Stimulated activated CD8-positive, alpha-beta memory T cell treated with anti-CD3 and anti-CD28 coated beads, Interleukin-2, amount 100 ng/mL, for 48 hours (primary cell): Measurements from ENCODE around the gene OR2A1.
"Not testable (repeated sequence)": the region's sequence is repeated elsewhere in the genome, so short reads cannot be mapped to it uniquely, and the experiment has no call there.

Experiments
- DNase-seq, 2 donors: peaks; one replicate each; pipeline ENCODE4 v3.0.0-alpha.2; 2020; ENCODE audit warnings: low read depth in 2 of 2

Gene OR2A1

DNA sequence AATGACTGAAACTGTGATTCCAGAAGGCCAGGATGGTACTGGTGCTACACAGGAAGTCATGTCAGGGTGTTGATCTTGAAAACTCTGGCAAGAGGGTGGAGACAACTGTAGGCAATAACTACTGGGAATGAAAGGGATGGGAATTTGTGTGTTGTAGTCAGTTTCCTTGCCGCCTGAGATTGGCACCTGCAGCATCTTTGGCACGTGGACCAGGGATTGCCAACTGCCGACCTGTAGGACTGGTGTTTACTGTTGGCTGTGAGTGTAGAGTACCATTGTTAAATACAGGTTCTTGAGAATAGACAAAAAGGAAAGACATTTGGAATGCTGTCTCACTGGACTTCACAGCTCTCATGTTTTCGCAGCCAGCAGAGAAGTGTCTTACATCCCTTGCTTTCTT lies 11.1 kb downstream of the OR2A1 start:
- not testable (repeated sequence) for DNase-seq

DNA sequence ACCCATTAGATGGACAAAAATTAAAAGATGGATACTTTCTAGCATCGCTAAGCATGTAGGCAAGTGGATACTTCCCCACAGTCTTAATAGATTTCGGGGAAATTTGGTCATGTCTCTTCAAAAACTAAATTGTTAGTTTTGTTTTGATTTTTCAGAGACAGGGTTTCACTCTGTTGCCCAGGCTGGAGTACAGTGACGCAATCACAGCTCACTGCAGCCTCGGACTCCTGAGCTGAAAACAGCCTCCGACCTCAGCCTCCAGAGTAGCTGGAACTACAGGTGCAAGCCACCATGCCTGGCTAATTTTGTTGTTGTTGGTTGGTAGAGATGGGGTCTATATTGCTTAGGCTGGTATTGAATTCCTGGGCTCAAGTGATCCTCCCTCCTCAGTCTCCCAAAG lies 13.6 kb downstream of the OR2A1 start:
- not testable (repeated sequence) for DNase-seq

DNA sequence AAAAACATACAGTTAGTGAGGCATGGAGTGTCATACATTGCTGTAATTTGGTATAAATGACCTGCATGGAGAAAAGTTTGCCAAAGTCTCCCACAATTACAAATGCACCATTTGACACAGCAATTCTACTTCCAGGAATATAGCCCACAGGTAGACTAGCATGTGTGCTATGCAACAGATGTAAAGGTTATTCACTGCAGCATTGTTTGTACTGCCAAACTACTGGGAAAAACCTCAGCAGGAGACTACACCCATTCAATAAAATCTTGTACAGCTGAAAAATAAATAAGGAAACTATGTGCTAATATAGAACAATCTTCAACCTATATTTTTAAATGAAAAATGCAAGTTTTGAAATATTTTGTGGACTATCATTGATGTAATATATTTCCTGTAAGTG lies 17.8 kb downstream of the OR2A1 start:
- DNase-seq: not testable (repeated sequence)

DNA sequence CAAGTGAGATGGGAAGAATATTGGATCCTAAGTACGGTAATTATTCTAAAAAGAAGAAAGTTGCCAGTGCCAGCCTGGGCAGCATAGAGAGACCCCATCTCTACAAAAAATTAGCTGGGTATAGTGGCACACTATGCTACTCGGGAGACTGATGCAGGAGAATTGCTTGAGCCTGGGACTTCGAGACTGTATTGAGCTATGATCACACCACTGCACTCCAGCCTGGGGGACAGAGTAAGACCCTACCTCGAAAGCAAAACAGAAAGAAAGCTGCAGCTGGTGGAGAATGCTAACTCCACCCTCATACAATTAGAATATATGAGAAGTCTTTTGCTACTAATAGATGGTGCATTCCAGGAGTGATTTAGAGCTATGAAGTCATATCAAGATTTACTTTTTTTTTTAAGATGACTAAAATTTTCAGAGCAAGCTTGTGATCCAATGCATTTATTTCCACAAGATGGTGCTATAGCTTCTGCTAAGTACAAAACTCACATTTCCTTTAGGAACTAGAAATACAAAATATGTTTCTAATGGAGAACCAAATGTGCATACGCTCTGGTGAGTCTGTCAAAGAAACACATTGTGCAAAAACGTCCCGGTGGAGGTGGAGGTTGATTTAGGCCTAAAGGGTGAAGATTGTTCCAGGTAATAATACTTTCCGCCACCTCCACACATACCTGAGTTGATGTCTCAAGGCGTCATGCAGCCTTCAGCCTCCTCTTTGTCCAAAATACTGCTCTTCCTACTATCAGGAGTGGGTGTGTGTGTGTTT lies 19.2 kb downstream of the OR2A1 start:
- DNase-seq: not testable (repeated sequence)

DNA sequence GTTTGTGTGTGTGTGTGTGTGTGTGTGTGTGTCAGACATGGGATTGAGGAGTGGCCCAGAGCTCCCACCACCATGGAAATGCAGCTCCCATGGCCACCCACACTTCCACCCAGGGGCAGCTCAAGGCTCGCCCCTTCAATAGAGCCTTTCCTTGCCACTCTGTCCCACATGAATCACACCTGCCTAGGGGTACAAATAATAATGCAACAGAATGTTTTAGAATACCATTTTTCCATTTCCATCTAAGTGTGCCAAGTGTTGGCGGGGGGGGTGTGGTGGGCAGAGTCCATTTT lies 19.7 kb downstream of the OR2A1 start:
- DNase-seq: not testable (repeated sequence)

DNA sequence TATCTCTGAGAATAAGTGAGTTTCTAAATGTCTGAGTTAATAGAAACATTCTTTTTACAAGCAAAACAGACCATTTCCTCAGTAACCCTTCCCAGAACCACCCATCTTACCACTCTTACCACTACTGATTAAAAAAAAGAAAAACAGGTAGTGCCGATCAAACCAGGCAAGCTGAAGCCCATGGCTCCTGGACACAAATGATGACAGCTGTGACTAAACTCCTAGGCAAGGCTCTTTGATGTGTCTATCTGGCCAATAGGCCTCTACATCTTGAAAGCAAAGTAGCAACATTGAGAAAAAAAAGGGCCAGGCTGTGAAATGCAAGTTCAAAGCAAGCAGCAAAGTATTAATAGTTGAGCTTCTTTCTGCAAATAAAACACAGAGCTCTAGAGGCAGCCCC lies 36.4 kb downstream of the OR2A1 start:
- not testable (repeated sequence) for DNase-seq

DNA sequence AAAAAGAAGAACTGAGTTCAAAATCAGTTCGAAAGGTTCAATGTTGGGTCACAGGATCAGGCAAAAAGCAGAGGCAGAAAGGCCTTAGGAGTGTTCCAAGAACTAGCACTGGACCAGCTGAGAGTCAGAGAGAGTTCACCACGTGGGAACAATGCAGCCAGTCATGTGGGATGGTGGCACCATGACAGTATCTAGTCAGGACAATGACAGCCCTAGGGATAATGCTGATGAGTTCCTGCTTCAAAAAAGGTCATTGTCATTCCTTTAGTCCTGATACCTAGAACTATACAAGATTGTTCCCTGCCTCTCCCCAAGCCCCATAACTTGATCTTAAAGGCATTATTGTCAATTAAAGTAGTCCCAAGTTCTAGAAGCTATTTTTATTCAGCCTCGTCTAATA lies 39.4 kb downstream of the OR2A1 start:
- not testable (repeated sequence) for DNase-seq

DNA sequence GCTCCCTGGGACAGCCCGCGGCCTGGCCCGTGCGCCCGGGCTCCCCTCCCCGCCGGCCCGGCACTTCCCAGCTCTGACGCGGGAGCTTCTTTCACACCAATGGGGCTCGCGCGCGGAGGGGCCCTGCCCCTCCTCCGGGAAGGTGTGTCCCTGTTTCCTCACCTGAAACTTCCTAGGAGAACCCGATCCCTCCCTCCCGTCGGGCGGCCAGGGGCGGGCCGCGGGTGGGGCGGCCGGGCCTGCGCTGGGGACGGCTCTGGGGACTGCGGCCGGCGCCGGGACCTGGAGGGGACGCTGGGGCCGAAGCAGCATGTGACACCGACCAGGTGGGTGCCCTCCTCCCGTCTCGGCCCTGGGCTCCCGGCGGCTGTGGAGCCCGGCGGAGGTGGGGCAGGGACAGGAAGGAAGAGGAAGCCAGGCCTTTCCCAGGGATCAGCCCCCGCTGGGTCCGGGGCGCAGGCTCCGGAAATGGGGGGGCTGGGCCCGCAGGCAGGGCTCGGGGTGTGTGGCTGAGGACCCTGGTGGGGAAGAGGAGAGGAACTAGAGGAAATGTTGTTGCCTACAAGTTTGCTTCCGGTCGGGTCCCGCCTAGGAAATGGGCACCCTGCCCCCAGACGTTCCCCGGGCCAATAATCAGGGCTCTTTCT lies 43.1 kb downstream of the OR2A1 start, which contains the start of gene ARHGEF5:
ARHGEF5 (plus strand) TSS at position 227 of the 647 bp plus-strand sequence. CDS start 7,268 bp downstream, outside the sequence.
- not testable (repeated sequence) for DNase-seq

DNA sequence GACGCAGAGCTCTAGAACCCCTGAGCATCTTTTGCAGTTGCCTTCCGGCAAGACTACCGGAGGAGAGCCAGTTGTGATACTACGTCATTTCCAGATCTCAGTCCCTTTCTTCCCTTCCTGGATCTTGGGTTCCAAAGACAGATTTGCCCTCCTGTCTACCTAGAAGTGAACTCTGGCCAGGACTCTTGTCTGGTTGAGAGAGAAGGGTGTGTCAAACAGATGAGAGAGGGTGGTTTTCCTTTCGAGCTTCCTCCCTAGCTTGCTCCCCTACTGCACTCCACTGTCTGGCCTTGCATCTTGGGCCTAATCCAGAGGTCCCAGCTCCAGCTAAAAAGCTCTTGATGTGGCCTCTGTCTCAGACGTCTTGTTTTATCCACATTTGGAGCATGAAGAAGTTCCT lies 44.0 kb downstream of the OR2A1 start:
- DNase-seq: not testable (repeated sequence)

DNA sequence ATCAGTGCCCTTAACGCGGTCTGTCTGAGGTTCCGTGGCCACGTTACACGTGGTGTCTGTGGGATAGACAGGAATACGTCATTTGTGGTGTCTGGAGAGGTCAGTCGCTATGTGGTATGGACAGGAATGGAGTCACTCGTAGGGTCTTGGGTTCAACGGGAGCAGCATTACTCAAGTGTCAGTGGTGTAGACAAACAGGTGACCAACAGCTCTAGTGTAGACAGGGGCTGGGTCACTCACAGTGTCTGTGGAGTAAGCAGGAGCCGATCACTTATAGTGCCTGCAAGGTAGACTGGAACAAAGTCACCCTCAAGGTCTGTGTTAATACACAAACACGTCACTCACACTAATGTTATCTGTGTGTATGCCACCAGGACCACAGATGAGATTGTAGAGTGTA lies 44.6 kb downstream of the OR2A1 start:
- DNase-seq: not testable (repeated sequence)

DNA sequence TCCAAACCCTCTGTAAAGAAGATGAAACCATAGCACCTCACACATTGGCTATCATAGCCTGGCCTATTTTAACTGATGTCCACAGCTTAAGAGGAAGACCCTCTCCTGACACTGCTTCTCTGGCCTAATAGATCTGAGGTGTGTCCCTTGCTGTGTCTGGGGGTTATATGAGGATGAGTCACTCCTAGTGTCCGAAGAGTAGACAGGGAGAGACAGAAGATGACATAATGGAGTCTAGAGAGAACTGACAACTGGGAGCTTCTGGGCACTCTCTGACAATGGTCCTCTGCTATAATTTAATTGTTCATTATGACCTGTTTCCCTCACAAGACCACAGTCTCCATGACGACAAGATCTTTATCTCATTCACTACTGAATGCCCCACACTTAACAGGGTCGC lies 49.8 kb downstream of the OR2A1 start:
- not testable (repeated sequence) for DNase-seq

DNA sequence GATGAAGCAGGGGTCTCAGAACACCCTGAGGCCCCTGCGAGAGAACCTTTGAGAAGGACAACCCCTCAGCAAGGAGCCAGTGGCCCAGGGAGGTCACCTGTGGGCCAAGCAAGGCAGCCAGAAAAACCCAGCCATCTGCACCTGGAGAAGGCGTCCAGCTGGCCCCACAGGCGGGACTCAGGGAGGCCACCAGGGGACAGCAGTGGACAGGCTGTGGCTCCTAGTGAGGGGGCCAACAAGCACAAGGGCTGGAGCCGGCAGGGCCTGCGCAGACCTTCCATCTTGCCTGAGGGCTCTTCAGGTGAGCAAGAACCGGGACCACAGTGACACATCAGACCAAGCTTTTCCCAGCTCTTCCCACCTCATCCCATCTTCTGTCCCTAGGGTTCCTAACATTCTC lies 53.3 kb downstream of the OR2A1 start:
- DNase-seq: not testable (repeated sequence)

DNA sequence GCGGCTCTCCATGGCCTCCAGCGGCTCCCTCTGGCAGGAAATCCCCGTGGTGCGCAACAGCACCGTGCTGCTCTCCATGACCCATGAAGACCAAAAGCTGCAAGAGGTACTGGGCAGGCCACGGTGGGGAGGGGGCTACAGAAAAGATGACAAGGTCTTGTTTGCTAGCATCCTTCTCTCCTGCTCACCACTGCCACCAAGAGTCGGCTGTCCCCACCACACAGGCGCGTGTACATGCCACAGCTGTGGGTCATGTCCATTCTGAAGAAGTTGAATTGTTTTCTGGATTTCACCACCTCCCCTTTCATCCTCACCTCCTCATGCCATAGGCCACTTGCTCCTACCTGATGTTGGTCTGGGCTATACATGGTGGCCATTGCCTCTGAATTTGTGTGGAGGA lies 55.0 kb downstream of the OR2A1 start:
- DNase-seq: not testable (repeated sequence)

DNA sequence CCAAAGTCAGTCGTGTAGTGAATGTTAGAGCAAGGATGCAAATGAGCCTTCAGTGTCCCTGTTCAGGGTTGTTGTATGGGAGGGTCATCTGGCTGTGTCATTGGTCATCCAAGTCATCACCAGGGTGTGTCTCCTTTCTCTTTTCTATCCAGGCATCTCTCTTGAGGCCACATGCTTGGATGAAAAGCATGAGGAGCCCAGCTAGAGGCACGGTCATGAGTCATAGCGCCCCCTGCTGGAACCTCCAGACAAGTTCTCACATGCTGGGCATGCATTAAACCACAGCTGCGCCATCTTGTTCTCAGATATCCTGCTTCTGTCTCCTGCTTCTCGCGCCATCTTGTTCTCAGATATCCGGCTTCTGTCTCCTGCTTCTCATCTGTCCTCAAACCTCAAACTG lies 57.0 kb downstream of the OR2A1 start:
- DNase-seq: not testable (repeated sequence)
